AG09319 (cell line): Measurements from ENCODE around the gene YDJC.
"Not testable (repeated sequence)": the region's sequence is repeated elsewhere in the genome, so short reads cannot be mapped to it uniquely, and the experiment has no call there.

ENCODE experiments used
- DNase-seq: peaks from one replicate; pipeline ENCODE4 v3.0.0-alpha.2; 2010; ENCODE audit warnings: low read depth; ENCODE audit errors: extremely low read depth
- CTCF ChIP-seq: IDR thresholded peaks from 2 replicates; pipeline ENCODE4 v1.5.1; 2011; ENCODE audit warnings: low read depth, mild to moderate bottlenecking, inconsistent platforms, low read length, moderate library complexity

Gene YDJC

GRCh38 chr22:21650823-21651520 lies 21.1 kb upstream of the YDJC start:
- DNase-seq = no peak
- no peak for TF ChIP-seq CTCF

DNA sequence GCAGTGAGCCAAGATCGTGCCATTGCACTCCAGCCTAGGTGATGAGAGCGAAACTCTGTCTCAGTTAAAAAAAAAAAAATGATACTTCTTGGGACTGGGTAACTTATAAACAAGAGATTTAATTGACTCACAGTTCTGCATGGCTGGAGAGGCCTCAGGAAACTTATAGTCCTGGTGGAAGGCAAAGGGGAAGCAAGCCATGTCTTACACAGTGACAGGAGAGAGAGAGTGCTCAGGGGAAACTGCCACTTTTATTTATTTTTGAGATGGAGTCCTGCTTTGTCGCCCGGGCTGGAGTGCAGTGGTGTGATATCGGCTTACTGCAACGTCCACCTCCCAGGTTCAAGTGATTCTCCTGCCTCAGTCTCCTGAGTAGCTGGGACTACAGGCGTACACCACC lies 20.5 kb upstream of the YDJC start:
- no peak for TF ChIP-seq CTCF
- DNase-seq = no peak

GRCh38 chr22:21646608-21647590 lies 17.1 kb upstream of the YDJC start:
- peak; percentile 63 for DNase-seq
- TF ChIP-seq CTCF = peak; percentile 87

- DNase-seq = not testable (repeated sequence)
These were observed 15.7 kb upstream of the YDJC start for GRCh38 chr22:21645513-21645912.

DNA sequence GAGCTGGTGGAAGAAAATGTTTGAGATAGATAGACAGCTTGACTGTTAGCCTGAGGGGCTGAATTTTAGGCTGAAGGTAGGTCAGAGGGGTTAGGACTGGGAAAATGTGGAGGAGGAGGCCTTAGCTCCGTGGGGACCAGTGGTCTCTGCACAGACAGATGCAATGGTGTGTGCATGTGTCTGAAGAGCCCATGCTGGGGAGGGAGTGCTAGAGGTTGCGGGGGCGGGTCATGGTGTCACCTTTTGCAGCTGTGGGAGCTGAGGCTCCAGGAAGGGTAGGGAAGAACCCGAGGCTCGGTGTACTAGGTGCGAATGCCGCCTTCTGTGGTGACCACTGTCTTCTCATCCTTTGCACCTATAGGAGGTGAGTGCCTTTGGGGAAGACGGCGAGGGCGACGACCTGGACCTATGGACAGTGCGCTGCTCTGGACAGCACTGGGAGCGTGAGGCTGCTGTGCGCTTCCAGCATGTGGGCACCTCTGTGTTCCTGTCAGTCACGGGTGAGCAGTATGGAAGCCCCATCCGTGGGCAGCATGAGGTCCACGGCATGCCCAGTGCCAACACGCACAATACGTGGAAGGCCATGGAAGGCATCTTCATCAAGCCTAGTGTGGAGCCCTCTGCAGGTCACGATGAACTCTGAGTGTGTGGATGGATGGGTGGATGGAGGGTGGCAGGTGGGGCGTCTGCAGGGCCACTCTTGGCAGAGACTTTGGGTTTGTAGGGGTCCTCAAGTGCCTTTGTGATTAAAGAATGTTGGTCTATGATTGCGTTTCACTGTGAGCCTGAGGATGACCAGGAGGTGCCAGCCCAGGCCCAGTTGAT lies 13.9 kb upstream of the YDJC start:
- no peak for DNase-seq
- no peak; the same call in none of the 2 replicates for TF ChIP-seq CTCF

DNA sequence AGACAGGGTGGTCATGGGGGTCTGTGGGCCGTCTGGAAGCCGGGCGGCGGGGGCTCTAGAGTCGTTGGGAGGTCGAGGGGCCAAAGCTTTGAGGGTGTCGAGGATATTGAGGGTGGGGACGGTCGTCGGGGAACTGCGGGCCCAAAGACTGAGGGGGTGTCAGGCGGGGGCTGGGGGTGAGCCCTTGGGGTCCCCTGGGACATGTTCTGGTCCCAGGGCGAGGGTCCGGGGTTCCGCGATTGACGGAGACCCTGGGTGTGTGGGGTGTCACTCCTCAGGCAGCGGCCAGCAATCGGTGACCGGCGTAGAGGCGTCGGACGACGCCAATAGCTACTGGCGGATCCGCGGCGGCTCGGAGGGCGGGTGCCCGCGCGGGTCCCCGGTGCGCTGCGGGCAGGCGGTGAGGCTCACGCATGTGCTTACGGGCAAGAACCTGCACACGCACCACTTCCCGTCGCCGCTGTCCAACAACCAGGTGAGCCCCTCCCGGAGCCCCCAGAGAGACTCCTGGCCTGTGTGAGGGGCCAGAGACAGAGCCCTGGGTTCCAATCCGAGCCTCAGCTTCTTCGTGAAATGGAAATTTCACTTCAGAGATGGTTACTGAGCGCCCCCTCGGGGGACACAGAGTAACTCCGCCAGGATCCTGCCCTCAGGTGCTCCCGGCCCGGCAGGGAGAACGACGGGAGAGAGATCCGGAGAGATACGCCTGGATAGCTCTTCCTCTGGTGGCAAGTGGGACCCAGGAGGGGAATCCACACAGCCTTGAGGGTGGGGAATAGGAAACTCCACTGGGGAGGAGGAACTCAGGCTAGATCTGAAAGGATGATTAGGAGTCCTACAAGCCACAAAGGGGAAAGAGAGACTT lies 13.0 kb upstream of the YDJC start:
- TF ChIP-seq CTCF = peak; percentile 58
- DNase-seq = no peak
